Activated naive CD8-positive, alpha-beta T cell treated with anti-CD3 and anti-CD28 coated beads, Interleukin-2, amount 50 U/mL, for 16 hours (primary cell): Measurements from ENCODE around the gene PAGE2.
"Not testable (repeated sequence)": the region's sequence is repeated elsewhere in the genome, so short reads cannot be mapped to it uniquely, and the experiment has no call there.

Experiments used
- DNase-seq: peaks from one replicate; pipeline ENCODE4 v3.0.0-alpha.2; 2020; ENCODE audit warnings: low read depth, low spot score

PAGE2 gene

GRCh38 chrX:55123900-55124299 is 35.1 kb downstream of the PAGE2 start:
- no peak for DNase-seq

GRCh38 chrX:55127692-55128091 is 38.9 kb downstream of the PAGE2 start:
- DNase-seq: no peak

- DNase-seq: no peak
Observed at GRCh38 chrX:55129361-55129760, 40.5 kb downstream of the PAGE2 start.

DNA sequence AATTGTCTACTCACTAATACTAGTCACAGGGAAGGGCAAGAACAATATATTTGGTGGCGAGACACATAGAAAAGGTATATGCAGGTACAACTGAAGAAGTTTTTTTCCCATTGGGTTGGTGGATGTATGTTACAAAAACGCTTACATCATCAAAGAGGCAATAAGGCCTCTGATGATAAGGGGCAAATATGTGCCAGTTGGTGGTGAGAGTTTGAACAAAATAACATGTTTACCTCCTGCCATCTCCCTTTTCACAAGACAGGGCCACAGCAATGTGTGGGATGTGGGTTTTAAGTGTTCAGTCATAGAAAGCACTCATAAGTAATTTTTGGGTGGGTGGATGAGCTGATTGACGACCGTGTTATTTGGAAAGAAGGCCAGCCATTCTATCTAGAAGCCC is 41.7 kb downstream of the PAGE2 start:
- DNase-seq: no peak

GRCh38 chrX:55132416-55132815 is 43.6 kb downstream of the PAGE2 start:
- no peak for DNase-seq

GRCh38 chrX:55135171-55135570 is 46.4 kb downstream of the PAGE2 start:
- DNase-seq: no peak

DNA sequence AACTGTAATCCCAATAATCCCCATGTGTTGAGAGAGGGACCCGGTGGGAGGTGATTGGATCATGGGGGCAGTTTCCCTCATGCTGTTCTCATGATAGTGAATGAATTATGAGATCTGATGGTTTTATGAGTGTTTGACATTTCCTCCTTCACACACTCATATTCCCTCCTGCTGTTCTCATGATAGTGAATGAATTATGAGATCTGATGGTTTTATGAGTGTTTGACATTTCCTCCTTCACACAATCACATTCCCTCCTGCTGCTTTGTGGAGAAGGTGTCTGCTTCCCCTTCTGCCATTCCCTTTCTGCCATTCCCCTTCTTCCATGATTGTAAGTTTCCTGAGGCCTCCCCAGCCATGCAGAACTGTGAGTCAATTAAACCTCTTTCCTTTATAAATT is 52.0 kb downstream of the PAGE2 start:
- not testable (repeated sequence) for DNase-seq
